ENCODE results near the gene PRX.

- TF ChIP-seq DMTF1 (CRISPR knock-in tag; IDR thresholded peaks at IDR 0.05) (no peak), GTF2F1 (IDR thresholded peaks at IDR 0.05; ENCODE audit: low read length) (no peak), JUNB (CRISPR knock-in tag; IDR thresholded peaks at IDR 0.05; ENCODE audit: borderline replicate concordance) (no peak), FOSL1 (CRISPR knock-in tag; IDR thresholded peaks at IDR 0.05; ENCODE audit: borderline replicate concordance) (no peak), CTCF (CRISPR knock-in tag; IDR thresholded peaks at IDR 0.05) (no peak), ZNF468 (CRISPR knock-in tag; IDR thresholded peaks at IDR 0.05) (no peak), RELA (CRISPR knock-in tag; IDR thresholded peaks at IDR 0.05) (no peak), SRF (IDR thresholded peaks at IDR 0.05; ENCODE audit: low read depth, low read length) (no peak), ELF1 (CRISPR knock-in tag; IDR thresholded peaks at IDR 0.05) (no peak), ZNF546 (CRISPR knock-in tag; conservative IDR thresholded peaks at IDR 0.05) (no peak)
Observed at GRCh38 chr19:40411958-40412499, 1.1 kb downstream of the PRX start.

All from HepG2 (cell line).